GM23338 (cell line): ENCODE data around the gene CDYL.

Experiments
- CREB1 ChIP-seq: fragments of 250-450 bp; sonication (Bioruptor Pico); IDR thresholded peaks from 2 replicates; pipeline ENCODE4 v1.5.0; 2020; ENCODE audit warnings: low read depth, mild to moderate bottlenecking, moderate library complexity
- CTCF ChIP-seq, 2 experiments: fragments of 200-600 bp in 1 of 2; sonication (generic) in 1 of 2; conservative IDR thresholded peaks; 2 replicates each; pipeline versions ENCODE4 v1.5.1 to v1.6.1; 2016 to 2017; ENCODE audit warnings: antibody characterized with exemption in 2 of 2, low read depth in 2 of 2, mild to moderate bottlenecking in 2 of 2, moderate library complexity in 1 of 2
- EZH2 ChIP-seq: fragments of 200-600 bp; sonication (generic); IDR thresholded peaks from one replicate; pipeline ENCODE4 v1.8.0; 2017; ENCODE audit warnings: antibody characterized with exemption, mild to moderate bottlenecking, low read depth; ENCODE audit not compliant: unreplicated experiment
- EZH2phosphoT487 ChIP-seq: fragments of 200-600 bp; sonication (generic); IDR thresholded peaks from one replicate; pipeline ENCODE4 v1.8.1; 2018; ENCODE audit warnings: antibody characterized with exemption; ENCODE audit not compliant: unreplicated experiment
- JUNB ChIP-seq: IDR thresholded peaks from one replicate; pipeline ENCODE4 v1.6.1; 2016; ENCODE audit warnings: antibody characterized with exemption; ENCODE audit not compliant: unreplicated experiment
- NANOG ChIP-seq: IDR thresholded peaks from 2 replicates; pipeline ENCODE4 v1.6.1; 2016; ENCODE audit warnings: antibody characterized with exemption, borderline replicate concordance
- POLR2AphosphoS5 ChIP-seq: IDR thresholded peaks from 2 replicates; pipeline ENCODE4 v1.6.1; 2016; ENCODE audit warnings: antibody characterized with exemption, low read depth
- STAT1 ChIP-seq: IDR thresholded peaks from one replicate; pipeline ENCODE4 v1.6.1; 2016; ENCODE audit warnings: antibody characterized with exemption; ENCODE audit not compliant: unreplicated experiment
- ZNF331 ChIP-seq: fragments of 250-450 bp; sonication (Bioruptor Pico); IDR thresholded peaks from 2 replicates; pipeline ENCODE4 v1.5.0; 2020; ENCODE audit warnings: low read depth, mild to moderate bottlenecking, moderate library complexity
- TF ChIP-seq, protein P1 (sequence below): IDR thresholded peaks from one replicate; pipeline ENCODE4 v1.6.1; 2018; ENCODE audit warnings: antibody characterized with exemption; ENCODE audit not compliant: unreplicated experiment
- TF ChIP-seq, protein P2 (sequence below): fragments of 250-450 bp; sonication (Bioruptor Pico); IDR thresholded peaks from 2 replicates; pipeline ENCODE4 v1.5.0; 2020; ENCODE audit warnings: mild to moderate bottlenecking, moderate library complexity

GRCh38 chr6:4762294-4762693, 13.9 kb upstream of the CDYL start:
- no peak for TF ChIP-seq CTCF (conservative IDR thresholded peaks at IDR 0.05; ENCODE audit: low read depth in 2 of 2)
- TF ChIP-seq NANOG: no peak
- TF ChIP-seq, protein P1, sequence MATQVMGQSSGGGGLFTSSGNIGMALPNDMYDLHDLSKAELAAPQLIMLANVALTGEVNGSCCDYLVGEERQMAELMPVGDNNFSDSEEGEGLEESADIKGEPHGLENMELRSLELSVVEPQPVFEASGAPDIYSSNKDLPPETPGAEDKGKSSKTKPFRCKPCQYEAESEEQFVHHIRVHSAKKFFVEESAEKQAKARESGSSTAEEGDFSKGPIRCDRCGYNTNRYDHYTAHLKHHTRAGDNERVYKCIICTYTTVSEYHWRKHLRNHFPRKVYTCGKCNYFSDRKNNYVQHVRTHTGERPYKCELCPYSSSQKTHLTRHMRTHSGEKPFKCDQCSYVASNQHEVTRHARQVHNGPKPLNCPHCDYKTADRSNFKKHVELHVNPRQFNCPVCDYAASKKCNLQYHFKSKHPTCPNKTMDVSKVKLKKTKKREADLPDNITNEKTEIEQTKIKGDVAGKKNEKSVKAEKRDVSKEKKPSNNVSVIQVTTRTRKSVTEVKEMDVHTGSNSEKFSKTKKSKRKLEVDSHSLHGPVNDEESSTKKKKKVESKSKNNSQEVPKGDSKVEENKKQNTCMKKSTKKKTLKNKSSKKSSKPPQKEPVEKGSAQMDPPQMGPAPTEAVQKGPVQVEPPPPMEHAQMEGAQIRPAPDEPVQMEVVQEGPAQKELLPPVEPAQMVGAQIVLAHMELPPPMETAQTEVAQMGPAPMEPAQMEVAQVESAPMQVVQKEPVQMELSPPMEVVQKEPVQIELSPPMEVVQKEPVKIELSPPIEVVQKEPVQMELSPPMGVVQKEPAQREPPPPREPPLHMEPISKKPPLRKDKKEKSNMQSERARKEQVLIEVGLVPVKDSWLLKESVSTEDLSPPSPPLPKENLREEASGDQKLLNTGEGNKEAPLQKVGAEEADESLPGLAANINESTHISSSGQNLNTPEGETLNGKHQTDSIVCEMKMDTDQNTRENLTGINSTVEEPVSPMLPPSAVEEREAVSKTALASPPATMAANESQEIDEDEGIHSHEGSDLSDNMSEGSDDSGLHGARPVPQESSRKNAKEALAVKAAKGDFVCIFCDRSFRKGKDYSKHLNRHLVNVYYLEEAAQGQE: no peak
- TF ChIP-seq POLR2AphosphoS5: no peak
- no peak for TF ChIP-seq CREB1 (CRISPR knock-in tag)
- TF ChIP-seq EZH2phosphoT487: no peak
- no peak for TF ChIP-seq EZH2
- no peak for TF ChIP-seq JUNB
- TF ChIP-seq ZNF331 (CRISPR knock-in tag): no peak
- TF ChIP-seq, protein P2, sequence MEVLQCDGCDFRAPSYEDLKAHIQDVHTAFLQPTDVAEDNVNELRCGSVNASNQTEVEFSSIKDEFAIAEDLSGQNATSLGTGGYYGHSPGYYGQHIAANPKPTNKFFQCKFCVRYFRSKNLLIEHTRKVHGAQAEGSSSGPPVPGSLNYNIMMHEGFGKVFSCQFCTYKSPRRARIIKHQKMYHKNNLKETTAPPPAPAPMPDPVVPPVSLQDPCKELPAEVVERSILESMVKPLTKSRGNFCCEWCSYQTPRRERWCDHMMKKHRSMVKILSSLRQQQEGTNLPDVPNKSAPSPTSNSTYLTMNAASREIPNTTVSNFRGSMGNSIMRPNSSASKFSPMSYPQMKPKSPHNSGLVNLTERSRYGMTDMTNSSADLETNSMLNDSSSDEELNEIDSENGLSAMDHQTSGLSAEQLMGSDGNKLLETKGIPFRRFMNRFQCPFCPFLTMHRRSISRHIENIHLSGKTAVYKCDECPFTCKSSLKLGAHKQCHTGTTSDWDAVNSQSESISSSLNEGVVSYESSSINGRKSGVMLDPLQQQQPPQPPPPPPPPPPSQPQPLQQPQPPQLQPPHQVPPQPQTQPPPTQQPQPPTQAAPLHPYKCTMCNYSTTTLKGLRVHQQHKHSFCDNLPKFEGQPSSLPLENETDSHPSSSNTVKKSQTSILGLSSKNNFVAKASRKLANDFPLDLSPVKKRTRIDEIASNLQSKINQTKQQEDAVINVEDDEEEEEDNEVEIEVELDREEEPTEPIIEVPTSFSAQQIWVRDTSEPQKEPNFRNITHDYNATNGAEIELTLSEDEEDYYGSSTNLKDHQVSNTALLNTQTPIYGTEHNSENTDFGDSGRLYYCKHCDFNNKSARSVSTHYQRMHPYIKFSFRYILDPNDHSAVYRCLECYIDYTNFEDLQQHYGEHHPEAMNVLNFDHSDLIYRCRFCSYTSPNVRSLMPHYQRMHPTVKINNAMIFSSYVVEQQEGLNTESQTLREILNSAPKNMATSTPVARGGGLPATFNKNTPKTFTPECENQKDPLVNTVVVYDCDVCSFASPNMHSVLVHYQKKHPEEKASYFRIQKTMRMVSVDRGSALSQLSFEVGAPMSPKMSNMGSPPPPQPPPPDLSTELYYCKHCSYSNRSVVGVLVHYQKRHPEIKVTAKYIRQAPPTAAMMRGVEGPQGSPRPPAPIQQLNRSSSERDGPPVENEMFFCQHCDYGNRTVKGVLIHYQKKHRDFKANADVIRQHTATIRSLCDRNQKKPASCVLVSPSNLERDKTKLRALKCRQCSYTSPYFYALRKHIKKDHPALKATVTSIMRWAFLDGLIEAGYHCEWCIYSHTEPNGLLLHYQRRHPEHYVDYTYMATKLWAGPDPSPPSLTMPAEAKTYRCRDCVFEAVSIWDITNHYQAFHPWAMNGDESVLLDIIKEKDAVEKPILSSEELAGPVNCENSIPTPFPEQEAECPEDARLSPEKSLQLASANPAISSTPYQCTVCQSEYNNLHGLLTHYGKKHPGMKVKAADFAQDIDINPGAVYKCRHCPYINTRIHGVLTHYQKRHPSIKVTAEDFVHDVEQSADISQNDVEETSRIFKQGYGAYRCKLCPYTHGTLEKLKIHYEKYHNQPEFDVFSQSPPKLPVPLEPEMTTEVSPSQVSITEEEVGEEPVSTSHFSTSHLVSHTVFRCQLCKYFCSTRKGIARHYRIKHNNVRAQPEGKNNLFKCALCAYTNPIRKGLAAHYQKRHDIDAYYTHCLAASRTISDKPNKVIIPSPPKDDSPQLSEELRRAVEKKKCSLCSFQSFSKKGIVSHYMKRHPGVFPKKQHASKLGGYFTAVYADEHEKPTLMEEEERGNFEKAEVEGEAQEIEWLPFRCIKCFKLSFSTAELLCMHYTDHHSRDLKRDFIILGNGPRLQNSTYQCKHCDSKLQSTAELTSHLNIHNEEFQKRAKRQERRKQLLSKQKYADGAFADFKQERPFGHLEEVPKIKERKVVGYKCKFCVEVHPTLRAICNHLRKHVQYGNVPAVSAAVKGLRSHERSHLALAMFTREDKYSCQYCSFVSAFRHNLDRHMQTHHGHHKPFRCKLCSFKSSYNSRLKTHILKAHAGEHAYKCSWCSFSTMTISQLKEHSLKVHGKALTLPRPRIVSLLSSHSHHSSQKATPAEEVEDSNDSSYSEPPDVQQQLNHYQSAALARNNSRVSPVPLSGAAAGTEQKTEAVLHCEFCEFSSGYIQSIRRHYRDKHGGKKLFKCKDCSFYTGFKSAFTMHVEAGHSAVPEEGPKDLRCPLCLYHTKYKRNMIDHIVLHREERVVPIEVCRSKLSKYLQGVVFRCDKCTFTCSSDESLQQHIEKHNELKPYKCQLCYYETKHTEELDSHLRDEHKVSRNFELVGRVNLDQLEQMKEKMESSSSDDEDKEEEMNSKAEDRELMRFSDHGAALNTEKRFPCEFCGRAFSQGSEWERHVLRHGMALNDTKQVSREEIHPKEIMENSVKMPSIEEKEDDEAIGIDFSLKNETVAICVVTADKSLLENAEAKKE (CRISPR knock-in tag): no peak
- TF ChIP-seq STAT1: no peak
